ENCODE data around the gene MGST1. TPM values are rescaled to one million over a fixed set of nuclear protein-coding genes. Genes with fewer than 3 reads are reported as not detected.
"Not testable (repeated sequence)": the region's sequence is repeated elsewhere in the genome, so short reads cannot be mapped to it uniquely, and the experiment has no call there.

The MGST1 gene
- total RNA-seq, 2 donors from 2014 or later: 51.5 to 173 TPM

DNA sequence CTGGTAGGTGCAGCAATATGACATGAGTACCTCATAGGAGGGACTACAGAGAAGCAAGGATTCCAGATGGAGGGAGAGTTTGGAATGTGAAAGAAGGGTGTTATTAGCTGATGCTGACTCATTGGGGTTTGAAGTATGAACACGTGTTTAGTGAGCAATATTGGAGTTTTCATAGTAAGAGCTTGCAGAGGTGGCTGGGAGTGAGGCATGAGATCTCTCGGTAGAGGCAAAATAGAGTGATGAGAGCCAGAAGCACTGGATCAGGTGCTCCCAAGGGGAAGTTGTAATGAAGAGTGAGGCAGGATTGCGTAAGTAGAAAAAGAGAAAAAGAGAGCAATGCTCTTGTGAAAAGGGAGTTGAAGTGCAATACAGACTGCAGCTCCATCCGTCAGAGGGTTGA is 42.1 kb downstream of the MGST1 start:
- Histone ChIP-seq H3K27ac (no peak overlapping the region), H3K36me3 (no peaks in the 10 kb centered on the region), H3K9me3 (peaks cover 0 to 4% of the 10 kb centered on the region in 2 donors), H3K4me3 (no peak overlapping the region), H3K27me3 (no peaks in the 10 kb centered on the region), H3K4me1 (no peaks in the 10 kb centered on the region)
- DNase-seq (ENCODE audit: low spot score): no peak
- TF ChIP-seq, protein P1, sequence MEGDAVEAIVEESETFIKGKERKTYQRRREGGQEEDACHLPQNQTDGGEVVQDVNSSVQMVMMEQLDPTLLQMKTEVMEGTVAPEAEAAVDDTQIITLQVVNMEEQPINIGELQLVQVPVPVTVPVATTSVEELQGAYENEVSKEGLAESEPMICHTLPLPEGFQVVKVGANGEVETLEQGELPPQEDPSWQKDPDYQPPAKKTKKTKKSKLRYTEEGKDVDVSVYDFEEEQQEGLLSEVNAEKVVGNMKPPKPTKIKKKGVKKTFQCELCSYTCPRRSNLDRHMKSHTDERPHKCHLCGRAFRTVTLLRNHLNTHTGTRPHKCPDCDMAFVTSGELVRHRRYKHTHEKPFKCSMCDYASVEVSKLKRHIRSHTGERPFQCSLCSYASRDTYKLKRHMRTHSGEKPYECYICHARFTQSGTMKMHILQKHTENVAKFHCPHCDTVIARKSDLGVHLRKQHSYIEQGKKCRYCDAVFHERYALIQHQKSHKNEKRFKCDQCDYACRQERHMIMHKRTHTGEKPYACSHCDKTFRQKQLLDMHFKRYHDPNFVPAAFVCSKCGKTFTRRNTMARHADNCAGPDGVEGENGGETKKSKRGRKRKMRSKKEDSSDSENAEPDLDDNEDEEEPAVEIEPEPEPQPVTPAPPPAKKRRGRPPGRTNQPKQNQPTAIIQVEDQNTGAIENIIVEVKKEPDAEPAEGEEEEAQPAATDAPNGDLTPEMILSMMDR (IDR thresholded peaks at IDR 0.05): no peak

DNA sequence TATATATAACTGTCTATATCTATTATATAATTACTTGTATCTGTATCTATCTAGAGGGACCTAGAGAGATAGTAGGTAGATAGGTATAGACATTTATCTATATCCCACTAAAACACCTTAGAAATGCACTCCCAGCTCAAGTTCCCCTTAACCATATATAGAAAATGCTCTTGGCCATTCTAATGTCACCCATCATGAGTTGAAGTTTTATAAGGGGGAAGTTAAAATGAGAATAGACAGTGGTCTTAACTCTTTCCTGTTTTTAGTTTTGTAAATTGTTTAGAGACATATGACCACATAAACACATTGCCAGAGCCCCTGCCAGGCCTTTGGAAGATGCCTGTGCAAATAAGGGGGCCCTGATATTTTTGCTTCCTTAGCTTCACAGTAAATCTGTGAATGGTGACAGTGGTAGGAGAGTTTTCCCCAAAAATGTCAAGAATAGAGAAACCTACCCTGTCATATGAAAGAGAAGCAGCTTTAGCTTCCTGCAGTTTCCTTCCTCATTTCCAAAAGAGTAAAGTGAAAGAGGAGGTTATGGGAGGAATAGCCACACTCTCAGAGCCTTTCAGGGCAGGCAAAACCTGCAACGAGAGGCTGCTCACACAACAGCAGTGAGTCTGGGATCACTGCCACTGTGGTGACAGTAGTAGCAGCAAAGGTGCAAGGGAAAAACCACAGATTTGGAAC is 45.5 kb downstream of the MGST1 start:
- H3K4me1 ChIP-seq: no peaks in the 10 kb centered on the region
- no peak overlapping the region for H3K27ac ChIP-seq
- no peaks in the 10 kb centered on the region for H3K27me3 ChIP-seq
- H3K9me3 ChIP-seq: peaks cover 0 to 14% of the 10 kb centered on the region in 2 donors
- H3K4me3 ChIP-seq: no peak overlapping the region
- no peak for DNase-seq (ENCODE audit: low spot score)
- no peaks in the 10 kb centered on the region for H3K36me3 ChIP-seq
- TF ChIP-seq, protein P1 (IDR thresholded peaks at IDR 0.05): no peak

DNA sequence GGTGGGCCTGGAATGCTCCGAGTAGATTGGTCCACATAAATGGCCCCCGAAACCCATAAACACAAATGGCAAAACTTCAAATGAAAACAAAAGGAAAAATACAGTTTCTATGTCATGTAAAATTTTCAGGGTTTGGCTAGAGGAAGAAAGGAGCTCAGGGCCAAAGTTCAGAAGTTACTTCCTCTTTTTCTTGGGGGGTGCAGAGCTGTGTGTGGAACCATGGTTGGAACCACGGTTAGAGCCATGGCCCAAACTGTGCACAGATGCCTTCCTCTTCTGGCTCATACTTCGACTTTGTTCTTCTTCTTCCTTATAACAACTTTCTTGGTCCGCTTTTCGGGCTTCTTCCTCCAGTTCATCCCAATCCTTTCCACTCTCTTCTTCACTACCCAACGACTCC is 51.7 kb downstream of the MGST1 start:
- Histone ChIP-seq H3K4me3 (no peak overlapping the region), H3K27me3 (no peaks in the 10 kb centered on the region), H3K36me3 (no peaks in the 10 kb centered on the region), H3K27ac (no peak overlapping the region), H3K9me3 (peaks cover 0 to 10% of the 10 kb centered on the region in 2 donors), H3K4me1 (no peaks in the 10 kb centered on the region)
- no peak for DNase-seq (ENCODE audit: low spot score)
- TF ChIP-seq, protein P1 (IDR thresholded peaks at IDR 0.05): no peak

DNA sequence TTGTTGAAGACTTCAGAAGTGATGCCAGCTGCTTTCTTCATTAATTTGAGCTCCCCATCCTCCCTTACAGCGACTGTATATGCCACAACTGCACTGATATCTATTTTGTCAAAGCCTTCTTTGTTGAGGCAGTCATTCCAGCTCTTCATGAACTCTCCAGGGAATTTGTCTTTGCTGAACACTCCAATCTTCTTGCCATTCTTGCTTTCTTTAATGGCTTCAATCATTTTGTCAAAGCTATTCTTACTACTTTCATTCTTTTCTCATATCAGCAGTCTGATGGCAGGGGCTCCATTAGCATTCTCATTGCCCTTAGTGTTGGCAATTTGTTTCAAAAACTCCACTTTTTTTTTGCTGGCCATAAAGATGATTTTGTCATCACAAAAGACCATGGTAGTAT is 54.4 kb downstream of the MGST1 start:
- H3K27me3 ChIP-seq; H3K36me3 ChIP-seq; H3K4me1 ChIP-seq; H3K4me3 ChIP-seq; DNase-seq (ENCODE audit: low spot score); H3K27ac ChIP-seq; H3K9me3 ChIP-seq: not testable (repeated sequence)

DNA sequence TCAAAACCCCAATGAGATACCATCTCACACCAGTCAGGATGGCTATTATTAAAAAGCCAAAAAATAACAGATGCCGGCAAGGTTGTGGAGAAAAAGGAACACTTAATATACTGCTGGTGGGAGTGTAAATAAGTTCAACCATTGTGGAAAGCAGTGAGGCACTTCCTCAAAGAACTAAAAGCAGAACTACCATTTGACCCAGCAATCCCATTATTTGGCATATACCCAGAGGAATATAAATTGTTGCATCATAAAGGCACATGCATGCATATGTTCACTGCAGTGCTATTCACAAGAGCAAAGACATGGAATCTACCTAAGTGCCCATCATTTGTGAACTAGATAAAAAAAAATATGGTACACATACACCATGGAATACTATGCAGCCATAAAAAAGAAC is 59.9 kb downstream of the MGST1 start:
- Histone ChIP-seq H3K36me3 (no peaks in the 10 kb centered on the region), H3K9me3 (no peaks in the 10 kb centered on the region), H3K4me1 (no peaks in the 10 kb centered on the region), H3K27me3 (no peaks in the 10 kb centered on the region), H3K27ac (no peak overlapping the region), H3K4me3 (no peak overlapping the region)
- DNase-seq (ENCODE audit: low spot score): no peak
- TF ChIP-seq, protein P1 (IDR thresholded peaks at IDR 0.05): no peak

Other genes starting within 250 kb of the MGST1 start
- not detected for gene SLC15A5, start 70.0 kb upstream of the MGST1 start, total RNA-seq